Epithelial cell of proximal tubule (primary cell): Measurements from ENCODE around the gene TJP3. TPM values are rescaled to one million over a fixed set of nuclear protein-coding genes. Genes with fewer than 3 reads are reported as not detected.
"Not testable (repeated sequence)": the region's sequence is repeated elsewhere in the genome, so short reads cannot be mapped to it uniquely, and the experiment has no call there.

Experiments
- DNase-seq: peaks from one replicate; pipeline ENCODE4 v3.0.0-alpha.2; 2011; ENCODE audit warnings: low read depth
- H3K4me3 ChIP-seq: 2 replicates; pipeline ENCODE4 v1.5.1; 2011; ENCODE audit warnings: low read depth, mild to moderate bottlenecking, low read length
- total RNA-seq: library from RNA; depleted of rRNA; stranded (reverse); fragments of >200 nt; gene quantifications from 2 replicates; pipeline ENCODE4 v1.2.3, GENCODE V29; 2015
- TF ChIP-seq, protein P1 (sequence below): conservative IDR thresholded peaks from 2 replicates; pipeline ENCODE4 v1.5.1; 2012; ENCODE audit warnings: low read depth, mild to moderate bottlenecking, low read length

TJP3 gene
- total RNA-seq, 1 donor from 2014 or later, result 3.8 TPM

DNA sequence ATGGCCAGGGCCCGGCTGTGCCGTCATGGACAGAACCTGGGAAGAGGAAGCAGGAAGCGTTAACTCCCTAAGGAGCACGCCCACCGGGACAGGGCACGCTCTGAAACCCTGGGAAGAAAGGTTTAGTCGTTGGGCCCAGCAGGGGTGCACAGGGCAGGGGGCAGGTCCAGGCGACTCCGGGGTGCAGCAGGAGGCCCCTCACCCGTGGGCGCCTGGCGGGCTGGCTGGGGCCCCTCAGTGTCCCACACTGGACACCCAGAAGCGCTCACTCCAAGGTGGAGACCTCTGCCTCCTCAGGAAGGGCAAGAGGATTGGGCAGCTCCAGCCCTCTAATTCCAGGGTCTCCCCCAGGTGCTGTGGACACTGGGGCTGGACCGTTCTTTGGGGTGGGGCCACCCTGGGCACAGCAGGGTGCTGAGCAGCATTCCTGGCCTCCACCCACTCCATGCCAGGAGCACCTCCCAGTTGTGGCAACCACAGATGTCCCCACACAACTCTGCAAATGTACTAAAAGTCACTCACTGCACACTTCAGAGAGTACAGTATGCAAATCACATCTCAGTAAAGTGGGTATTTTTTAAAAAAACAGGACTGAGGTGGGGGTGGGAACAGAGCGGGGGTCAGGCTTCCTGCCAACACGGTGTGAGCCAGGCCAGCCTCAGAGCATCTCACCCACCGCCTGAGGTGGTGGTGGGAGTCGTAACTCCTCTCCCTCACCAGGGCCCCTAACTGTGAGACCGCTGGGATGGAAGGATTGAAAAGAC, 43.1 kb upstream of the TJP3 start:
- TF ChIP-seq, protein P1, sequence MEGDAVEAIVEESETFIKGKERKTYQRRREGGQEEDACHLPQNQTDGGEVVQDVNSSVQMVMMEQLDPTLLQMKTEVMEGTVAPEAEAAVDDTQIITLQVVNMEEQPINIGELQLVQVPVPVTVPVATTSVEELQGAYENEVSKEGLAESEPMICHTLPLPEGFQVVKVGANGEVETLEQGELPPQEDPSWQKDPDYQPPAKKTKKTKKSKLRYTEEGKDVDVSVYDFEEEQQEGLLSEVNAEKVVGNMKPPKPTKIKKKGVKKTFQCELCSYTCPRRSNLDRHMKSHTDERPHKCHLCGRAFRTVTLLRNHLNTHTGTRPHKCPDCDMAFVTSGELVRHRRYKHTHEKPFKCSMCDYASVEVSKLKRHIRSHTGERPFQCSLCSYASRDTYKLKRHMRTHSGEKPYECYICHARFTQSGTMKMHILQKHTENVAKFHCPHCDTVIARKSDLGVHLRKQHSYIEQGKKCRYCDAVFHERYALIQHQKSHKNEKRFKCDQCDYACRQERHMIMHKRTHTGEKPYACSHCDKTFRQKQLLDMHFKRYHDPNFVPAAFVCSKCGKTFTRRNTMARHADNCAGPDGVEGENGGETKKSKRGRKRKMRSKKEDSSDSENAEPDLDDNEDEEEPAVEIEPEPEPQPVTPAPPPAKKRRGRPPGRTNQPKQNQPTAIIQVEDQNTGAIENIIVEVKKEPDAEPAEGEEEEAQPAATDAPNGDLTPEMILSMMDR, result no peak
- DNase-seq, result no peak
- H3K4me3 ChIP-seq, result no peak overlapping the region

DNA sequence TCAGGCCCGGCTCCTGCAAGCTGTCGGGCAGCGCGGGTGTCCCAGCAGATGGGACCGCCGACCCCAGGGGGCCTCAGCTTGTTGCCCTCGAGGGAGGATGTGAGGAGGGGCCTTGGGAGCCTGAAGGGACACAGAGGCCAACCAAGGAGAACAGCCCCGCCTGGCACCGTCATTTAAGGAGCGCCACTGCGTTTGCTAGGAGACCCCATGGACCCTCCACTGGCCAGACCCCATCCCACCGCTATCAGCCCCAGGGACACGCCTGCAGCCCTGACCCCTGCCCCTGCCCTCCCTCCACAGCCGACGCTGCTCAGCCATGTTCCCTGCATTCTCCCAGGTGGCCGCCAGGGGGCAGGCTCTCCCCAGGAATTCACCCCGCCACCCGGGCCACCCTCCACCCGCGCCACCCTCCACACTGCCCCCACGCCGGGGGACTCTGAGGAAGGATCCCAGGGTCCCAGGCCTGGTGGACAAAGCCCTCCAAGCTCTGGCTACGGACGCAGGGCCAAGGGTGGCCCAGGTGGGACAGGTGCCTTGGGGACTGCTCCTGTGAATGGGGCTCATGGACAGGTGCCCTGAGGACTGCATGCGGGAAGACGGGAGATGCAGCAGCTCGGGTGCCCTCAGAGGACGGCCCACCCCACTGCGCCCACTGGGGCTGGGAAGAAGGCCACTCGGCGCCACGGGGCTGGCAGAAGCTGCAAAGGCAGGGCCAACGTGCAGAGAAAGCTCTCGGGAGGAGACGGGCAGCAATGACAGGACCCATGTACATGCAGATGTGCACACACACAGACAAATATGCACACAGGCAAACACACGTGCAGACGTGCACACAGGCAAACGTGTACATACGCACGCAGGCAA, 42.3 kb upstream of the TJP3 start:
- no peak for DNase-seq
- TF ChIP-seq, protein P1, result peak; percentile 78
- no peak overlapping the region for H3K4me3 ChIP-seq

DNA sequence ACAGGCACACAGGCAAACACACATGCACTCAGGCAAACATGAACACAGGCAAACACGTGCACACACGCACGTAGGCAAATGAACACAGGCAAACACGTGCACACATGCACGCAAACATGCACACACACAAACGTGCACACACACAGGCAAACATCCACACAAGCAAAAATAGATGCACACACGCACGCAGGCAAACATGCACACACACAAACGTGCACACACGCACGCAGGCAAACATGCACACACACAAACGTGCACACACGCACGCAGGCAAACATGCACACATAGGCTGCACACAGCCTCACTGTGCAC, 41.7 kb upstream of the TJP3 start:
- H3K4me3 ChIP-seq, DNase-seq: not testable (repeated sequence)

DNA sequence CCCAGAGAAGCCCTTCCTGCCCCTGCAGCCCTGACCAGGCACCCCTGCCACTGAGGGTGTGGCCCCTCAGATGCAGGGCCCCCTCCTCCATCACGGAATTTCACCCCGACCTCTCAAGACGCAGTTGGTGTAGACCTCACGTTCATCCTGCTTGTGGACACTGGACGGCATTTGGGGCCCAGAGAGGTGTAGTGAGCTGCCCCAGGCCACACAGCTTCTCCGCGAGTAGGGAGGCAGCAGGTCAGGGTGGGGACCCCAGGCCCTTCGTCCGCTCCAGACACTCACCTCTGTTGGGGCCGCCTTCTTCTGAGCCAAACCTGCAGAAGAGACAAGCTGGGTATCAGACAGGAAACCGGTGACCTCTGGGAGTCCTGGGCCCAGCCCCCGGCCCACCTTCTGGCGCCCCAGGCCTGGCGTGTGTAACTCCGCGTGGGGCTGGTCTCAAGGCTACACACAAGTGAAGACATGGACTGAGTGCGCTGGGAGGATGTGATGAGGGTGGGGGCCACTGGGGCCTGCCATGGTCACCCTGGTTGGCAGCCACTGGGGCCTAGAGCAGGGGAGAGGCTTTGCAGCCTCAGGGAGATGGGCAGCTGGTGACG, 41.0 kb upstream of the TJP3 start:
- no peak overlapping the region for H3K4me3 ChIP-seq
- TF ChIP-seq, protein P1, result no peak
- no peak for DNase-seq

DNA sequence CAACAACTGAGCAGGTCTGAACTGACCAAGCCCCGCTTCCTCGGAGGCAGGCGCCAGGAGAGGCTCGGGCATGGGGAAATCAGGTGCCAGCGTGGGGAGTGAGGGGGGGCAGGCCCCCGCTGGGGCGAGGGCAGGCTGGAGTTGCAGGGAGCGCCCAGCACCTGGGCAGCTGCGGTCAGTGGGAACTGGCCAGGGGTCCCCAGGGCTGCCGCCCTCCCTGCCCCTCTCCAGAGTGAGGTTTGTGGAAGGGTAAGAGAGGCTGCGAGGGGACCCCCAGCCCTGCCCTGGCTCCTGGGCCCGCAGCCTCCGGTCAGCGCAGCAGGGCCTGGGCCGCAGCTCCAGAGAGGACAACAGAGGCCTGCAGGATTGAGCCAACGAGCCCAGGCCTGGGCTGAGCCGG, 40.4 kb upstream of the TJP3 start:
- DNase-seq, result no peak
- TF ChIP-seq, protein P1, result no peak
- H3K4me3 ChIP-seq, result no peak overlapping the region

DNA sequence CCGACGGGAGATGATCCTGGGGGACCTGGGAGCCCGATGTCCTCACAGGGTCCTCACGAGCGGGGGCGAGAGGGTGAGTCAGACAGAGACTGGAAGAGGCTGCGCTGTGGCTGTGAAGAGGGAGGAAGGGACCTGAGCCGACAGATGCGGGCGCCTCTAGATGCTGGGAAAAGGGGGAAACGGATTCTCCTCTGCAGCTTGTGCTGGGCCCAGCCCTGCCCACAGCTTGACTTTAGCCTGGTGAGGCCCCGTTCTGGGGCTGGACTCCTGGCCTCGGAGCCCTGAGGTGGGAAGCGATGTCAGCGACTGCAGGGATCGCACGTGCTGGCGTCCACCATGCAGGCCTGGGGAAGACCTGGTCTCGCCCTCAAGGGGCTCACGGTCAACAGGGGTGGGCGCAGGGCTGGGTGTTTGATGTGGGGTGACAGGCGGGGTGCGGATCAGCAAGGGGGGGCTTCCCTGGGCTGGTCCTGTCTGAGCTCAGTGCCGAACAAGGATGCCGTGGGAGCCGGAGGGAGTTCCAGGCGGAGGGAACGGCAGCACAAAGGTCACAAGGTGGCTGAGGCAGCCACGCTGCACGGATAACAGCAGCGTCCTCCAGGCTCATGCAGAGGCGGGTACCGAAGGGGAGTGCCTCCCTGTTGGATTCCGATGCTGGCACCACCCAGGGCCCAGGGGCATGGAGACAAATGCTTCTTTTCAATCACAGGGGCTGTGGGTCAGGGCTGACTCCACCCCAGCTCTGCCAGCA, 39.7 kb upstream of the TJP3 start:
- TF ChIP-seq, protein P1, result no peak
- H3K4me3 ChIP-seq, result no peak overlapping the region
- DNase-seq, result no peak
